GM23338 (cell line): Measurements from ENCODE around the gene SH2D3C. TPM values are rescaled to one million over a fixed set of nuclear protein-coding genes. Genes with fewer than 3 reads are reported as not detected.

ENCODE experiments used
- ATAC-seq: fragments of 200-7000 bp; cut with Tn5 transposase; 3 replicates; pipeline ENCODE4 v1.9.1; 2020
- DNase-seq: peaks from one replicate; pipeline ENCODE4 v3.0.0-alpha.2; 2015; ENCODE audit warnings: low spot score
- H2AFZ ChIP-seq: fragments of 200-600 bp; sonication (generic); 2 replicates; pipeline ENCODE4 v1.8.0; 2016; ENCODE audit warnings: antibody characterized with exemption, mild to moderate bottlenecking, moderate library complexity
- H3F3A ChIP-seq: fragments of 200-600 bp; sonication (generic); replicated peaks from 2 replicates; pipeline ENCODE4 v1.8.0; 2017; ENCODE audit warnings: antibody characterized with exemption, mixed run types, low read depth
- H3K27ac ChIP-seq: fragments of 200-600 bp; sonication (generic); 2 replicates; pipeline ENCODE4 v1.6.1; 2016; ENCODE audit warnings: low read depth
- H3K27me3 ChIP-seq: fragments of 200-600 bp; sonication (generic); 2 replicates; pipeline ENCODE4 v1.8.0; 2016; ENCODE audit warnings: mild to moderate bottlenecking, mixed run types, moderate library complexity; ENCODE audit not compliant: insufficient read depth
- H3K36me3 ChIP-seq: fragments of 200-600 bp; sonication (generic); 2 replicates; pipeline ENCODE4 v1.8.0; 2016; ENCODE audit warnings: mild to moderate bottlenecking; ENCODE audit not compliant: insufficient read depth
- H3K4me1 ChIP-seq: fragments of 200-600 bp; sonication (generic); 2 replicates; pipeline ENCODE4 v1.8.0; 2016; ENCODE audit warnings: mild to moderate bottlenecking, moderate library complexity; ENCODE audit not compliant: insufficient read depth
- H3K4me2 ChIP-seq: fragments of 200-600 bp; sonication (generic); 2 replicates; pipeline ENCODE4 v1.7.1; 2017; ENCODE audit warnings: mixed run types
- H3K4me3 ChIP-seq: fragments of 200-600 bp; sonication (generic); 2 replicates; pipeline ENCODE4 v1.6.1; 2016; ENCODE audit warnings: mixed run types
- H3K79me2 ChIP-seq: fragments of 200-600 bp; sonication (generic); replicated peaks from 2 replicates; pipeline ENCODE4 v1.8.0; 2017; ENCODE audit warnings: mild to moderate bottlenecking; ENCODE audit not compliant: insufficient read depth
- H3K9me2 ChIP-seq: fragments of 200-600 bp; sonication (generic); 2 replicates; pipeline ENCODE4 v1.8.0; 2017; ENCODE audit not compliant: insufficient read depth
- H4K20me1 ChIP-seq: fragments of 200-600 bp; sonication (generic); replicated peaks from 2 replicates; pipeline ENCODE4 v1.8.0; 2017; ENCODE audit warnings: mild to moderate bottlenecking; ENCODE audit not compliant: insufficient read depth
- H3K27ac Mint-ChIP-seq: 2 replicates; pipeline ENCODE4 v1.8.0; 2020; ENCODE audit warnings: inconsistent platforms, mild to moderate bottlenecking, moderate library complexity, mixed read lengths
- H3K27me3 Mint-ChIP-seq: 3 replicates; pipeline ENCODE4 v1.8.0; 2022; ENCODE audit warnings: low read depth, mild to moderate bottlenecking, moderate library complexity, mixed read lengths, inconsistent platforms; ENCODE audit not compliant: insufficient read depth, poor library complexity
- H3K36me3 Mint-ChIP-seq: 3 replicates; pipeline ENCODE4 v1.8.0; 2021; ENCODE audit warnings: low read depth, mild to moderate bottlenecking, inconsistent platforms, moderate library complexity, mixed read lengths
- H3K4me1 Mint-ChIP-seq: 3 replicates; pipeline ENCODE4 v1.8.0; 2020; ENCODE audit warnings: mild to moderate bottlenecking, inconsistent platforms, mixed read lengths
- H3K4me3 Mint-ChIP-seq: 3 replicates; pipeline ENCODE4 v1.8.0; 2021; ENCODE audit warnings: moderate library complexity, mild to moderate bottlenecking, inconsistent platforms, mixed read lengths
- H3K9me3 Mint-ChIP-seq: 3 replicates; pipeline ENCODE4 v1.8.0; 2020; ENCODE audit warnings: moderate library complexity, mild to moderate bottlenecking, inconsistent platforms, mixed read lengths
- CREB1 ChIP-seq: fragments of 250-450 bp; sonication (Bioruptor Pico); IDR thresholded peaks from 2 replicates; pipeline ENCODE4 v1.5.0; 2020; ENCODE audit warnings: low read depth, mild to moderate bottlenecking, moderate library complexity
- EZH2phosphoT487 ChIP-seq: fragments of 200-600 bp; sonication (generic); IDR thresholded peaks from one replicate; pipeline ENCODE4 v1.8.1; 2018; ENCODE audit warnings: antibody characterized with exemption; ENCODE audit not compliant: unreplicated experiment
- POLR2AphosphoS5 ChIP-seq: IDR thresholded peaks from 2 replicates; pipeline ENCODE4 v1.6.1; 2016; ENCODE audit warnings: antibody characterized with exemption, low read depth
- STAT1 ChIP-seq: IDR thresholded peaks from one replicate; pipeline ENCODE4 v1.6.1; 2016; ENCODE audit warnings: antibody characterized with exemption; ENCODE audit not compliant: unreplicated experiment
- ZNF114 ChIP-seq: fragments of 250-450 bp; sonication (Bioruptor Pico); IDR thresholded peaks from 2 replicates; pipeline ENCODE4 v1.5.0; 2020; ENCODE audit warnings: mild to moderate bottlenecking, moderate library complexity
- polyA plus RNA-seq: library from polyadenylated mRNA; unstranded; fragments of >200 nt; fragmentation: Nextera tagmentation; extraction: Ambion mirVana; gene quantifications from 2 replicates; pipeline ENCODE4 v1.2.1, GENCODE V29; 2016
- total RNA-seq: library from RNA; depleted of rRNA; stranded (reverse); fragments of >200 nt; shearing (Covaris generic); gene quantifications from 2 replicates; pipeline ENCODE4 v1.2.3, GENCODE V29; 2014
- TF ChIP-seq, protein P1 (sequence below): IDR thresholded peaks from one replicate; pipeline ENCODE4 v1.6.1; 2018; ENCODE audit warnings: antibody characterized with exemption; ENCODE audit not compliant: unreplicated experiment
- TF ChIP-seq, protein P2 (sequence below), 2 experiments: fragments of 200-600 bp in 1 of 2; sonication (generic) in 1 of 2; conservative IDR thresholded peaks; 2 replicates each; pipeline versions ENCODE4 v1.5.1 to v1.6.1; 2016 to 2017; ENCODE audit warnings: antibody characterized with exemption in 2 of 2, low read depth in 2 of 2, mild to moderate bottlenecking in 2 of 2, moderate library complexity in 1 of 2

The SH2D3C gene
- total and polyA plus RNA-seq, 2 experiments from 2014 or later, result 4.2 to 4.5 TPM

DNA sequence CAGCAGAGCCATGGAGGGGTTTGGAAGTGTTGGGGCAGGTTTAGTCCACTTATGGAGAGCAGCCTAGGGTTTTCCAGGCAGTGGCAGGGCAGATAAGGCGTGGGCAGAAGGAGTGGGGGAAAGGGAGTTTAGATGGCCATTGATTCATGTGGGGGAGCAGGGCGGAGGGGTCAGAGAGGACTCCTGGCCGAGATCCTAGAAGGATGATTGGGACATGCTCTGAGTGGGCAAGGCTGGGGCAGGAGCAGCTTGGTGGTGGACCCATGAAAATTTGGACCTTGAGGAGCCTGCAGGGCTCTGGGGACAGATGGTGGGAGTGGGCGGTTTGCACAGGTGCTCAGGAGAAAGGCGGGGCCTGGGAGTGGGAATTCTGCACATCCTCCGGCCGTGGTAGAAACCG, 25.3 kb downstream of the SH2D3C start:
- Histone ChIP-seq H3K4me1 (peaks cover 5% of the 10 kb centered on the region; the same call in 1 of the 2 replicates), H3K79me2 (no peaks in the 10 kb centered on the region), H3K9me2 (no peaks in the 10 kb centered on the region), H3K36me3 (no peaks in the 10 kb centered on the region), H3K27ac (no peak overlapping the region), H4K20me1 (peaks cover 21% of the 10 kb centered on the region), H2AFZ (no peak overlapping the region), H3K27me3 (peaks cover 14% of the 10 kb centered on the region), H3K4me2 (no peak overlapping the region), H3K4me3 (no peak overlapping the region), H3F3A (no peaks in the 10 kb centered on the region)
- ATAC-seq (no peak), DNase-seq (no peak)
- Mint-ChIP-seq H3K4me3 (no peak overlapping the region), H3K36me3 (no peaks in the 10 kb centered on the region; the same call in 2 of the 3 replicates), H3K27ac (no peak overlapping the region), H3K27me3 (peaks cover 14% of the 10 kb centered on the region), H3K9me3 (no peaks in the 10 kb centered on the region), H3K4me1 (no peaks in the 10 kb centered on the region; the same call in 2 of the 3 replicates)
- TF ChIP-seq CREB1 (CRISPR knock-in tag), result no peak

DNA sequence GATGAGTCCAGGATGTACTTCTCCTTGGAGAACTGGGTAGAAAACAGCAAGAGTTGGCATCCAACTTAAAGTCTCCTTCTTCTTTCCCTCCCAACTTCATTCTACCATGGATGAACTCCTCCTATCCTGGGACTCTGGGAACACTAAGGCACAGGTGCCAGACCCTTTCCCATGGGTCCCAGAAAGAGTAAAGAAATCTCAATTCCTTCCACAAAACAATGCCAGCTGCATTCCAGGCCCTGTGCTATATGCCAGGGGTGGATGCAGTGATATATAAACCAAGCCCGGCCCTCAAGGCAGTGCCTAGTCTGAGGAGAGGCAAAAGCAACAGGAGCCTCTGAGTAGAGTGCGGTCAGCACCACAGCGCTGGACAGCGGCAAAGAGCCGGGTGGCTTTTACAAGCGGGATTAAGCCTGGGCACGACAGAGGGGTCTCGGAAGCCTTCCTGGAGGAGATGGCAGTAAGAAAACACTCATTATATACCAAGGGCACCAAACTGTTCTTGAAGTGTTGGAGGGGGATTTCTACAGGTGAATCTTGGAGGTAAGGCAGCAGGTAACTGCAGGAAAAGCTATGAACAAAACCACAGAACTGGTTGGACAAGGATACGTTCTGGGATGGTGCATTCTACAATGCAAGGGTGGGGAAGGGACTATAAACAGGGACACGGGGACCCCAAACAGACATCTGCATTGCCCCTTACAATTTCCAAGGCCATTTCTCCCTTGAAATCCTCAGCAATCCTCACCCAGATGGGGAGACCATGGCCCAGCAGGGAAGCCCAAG, 27.0 kb downstream of the SH2D3C start:
- H3K79me2 ChIP-seq, result no peaks in the 10 kb centered on the region
- H3K4me2 ChIP-seq, result no peak overlapping the region
- H3K27ac ChIP-seq, result no peak overlapping the region
- H3K27me3 ChIP-seq, result peaks cover 11% of the 10 kb centered on the region
- Mint-ChIP-seq H3K36me3 (no peaks in the 10 kb centered on the region; the same call in 2 of the 3 replicates), H3K27me3 (peaks cover 16% of the 10 kb centered on the region), H3K4me3 (no peak overlapping the region), H3K9me3 (no peaks in the 10 kb centered on the region), H3K27ac (no peak overlapping the region), H3K4me1 (no peaks in the 10 kb centered on the region; the same call in 2 of the 3 replicates)
- DNase-seq (peak; percentile 72), ATAC-seq (peak; percentile 5; the same call in 2 of the 3 replicates)
- TF ChIP-seq, protein P1, sequence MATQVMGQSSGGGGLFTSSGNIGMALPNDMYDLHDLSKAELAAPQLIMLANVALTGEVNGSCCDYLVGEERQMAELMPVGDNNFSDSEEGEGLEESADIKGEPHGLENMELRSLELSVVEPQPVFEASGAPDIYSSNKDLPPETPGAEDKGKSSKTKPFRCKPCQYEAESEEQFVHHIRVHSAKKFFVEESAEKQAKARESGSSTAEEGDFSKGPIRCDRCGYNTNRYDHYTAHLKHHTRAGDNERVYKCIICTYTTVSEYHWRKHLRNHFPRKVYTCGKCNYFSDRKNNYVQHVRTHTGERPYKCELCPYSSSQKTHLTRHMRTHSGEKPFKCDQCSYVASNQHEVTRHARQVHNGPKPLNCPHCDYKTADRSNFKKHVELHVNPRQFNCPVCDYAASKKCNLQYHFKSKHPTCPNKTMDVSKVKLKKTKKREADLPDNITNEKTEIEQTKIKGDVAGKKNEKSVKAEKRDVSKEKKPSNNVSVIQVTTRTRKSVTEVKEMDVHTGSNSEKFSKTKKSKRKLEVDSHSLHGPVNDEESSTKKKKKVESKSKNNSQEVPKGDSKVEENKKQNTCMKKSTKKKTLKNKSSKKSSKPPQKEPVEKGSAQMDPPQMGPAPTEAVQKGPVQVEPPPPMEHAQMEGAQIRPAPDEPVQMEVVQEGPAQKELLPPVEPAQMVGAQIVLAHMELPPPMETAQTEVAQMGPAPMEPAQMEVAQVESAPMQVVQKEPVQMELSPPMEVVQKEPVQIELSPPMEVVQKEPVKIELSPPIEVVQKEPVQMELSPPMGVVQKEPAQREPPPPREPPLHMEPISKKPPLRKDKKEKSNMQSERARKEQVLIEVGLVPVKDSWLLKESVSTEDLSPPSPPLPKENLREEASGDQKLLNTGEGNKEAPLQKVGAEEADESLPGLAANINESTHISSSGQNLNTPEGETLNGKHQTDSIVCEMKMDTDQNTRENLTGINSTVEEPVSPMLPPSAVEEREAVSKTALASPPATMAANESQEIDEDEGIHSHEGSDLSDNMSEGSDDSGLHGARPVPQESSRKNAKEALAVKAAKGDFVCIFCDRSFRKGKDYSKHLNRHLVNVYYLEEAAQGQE, result peak; percentile 93
- TF ChIP-seq EZH2phosphoT487, result no peak
- no peaks in the 10 kb centered on the region for H3K9me2 ChIP-seq
- H3K4me3 ChIP-seq, result no peak overlapping the region
- peaks cover 21% of the 10 kb centered on the region for H4K20me1 ChIP-seq
- peaks cover 5% of the 10 kb centered on the region; the same call in 1 of the 2 replicates for H3K4me1 ChIP-seq
- no peak overlapping the region for H2AFZ ChIP-seq
- no peaks in the 10 kb centered on the region for H3F3A ChIP-seq
- no peaks in the 10 kb centered on the region for H3K36me3 ChIP-seq

DNA sequence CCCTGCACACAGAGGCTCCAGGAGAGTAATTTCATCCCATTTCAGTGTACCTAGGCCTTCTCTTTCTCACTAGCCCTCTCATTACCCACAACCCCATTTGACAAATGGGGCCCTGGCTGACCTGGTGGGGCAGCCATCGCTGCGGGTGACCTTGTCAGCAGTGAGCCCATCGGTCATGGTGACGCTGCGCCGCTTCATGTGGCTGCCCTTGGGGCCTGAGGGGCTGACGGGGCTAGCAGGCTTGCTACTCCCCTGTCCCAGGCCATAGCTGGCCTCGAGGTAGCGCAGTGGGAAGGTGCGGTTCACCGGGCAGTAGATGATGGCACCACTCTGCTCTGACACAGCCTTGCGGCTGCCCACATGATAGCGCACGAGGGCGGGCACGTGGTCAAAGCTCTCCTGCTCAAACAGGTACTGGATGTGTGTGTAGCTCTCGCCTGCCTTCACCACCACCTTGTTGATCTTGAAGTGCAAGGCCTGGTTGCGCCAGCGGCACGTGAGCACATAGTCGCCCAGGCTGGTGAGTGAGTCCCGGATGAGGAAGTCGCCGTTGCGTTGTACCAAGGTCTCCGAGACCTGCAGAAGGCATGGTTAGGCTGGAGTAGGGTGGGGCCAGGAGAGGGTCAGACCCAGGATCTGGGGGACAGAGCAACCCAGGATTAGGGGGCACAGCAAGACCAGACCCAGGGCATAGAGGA, 29.2 kb downstream of the SH2D3C start:
- H3K9me2 ChIP-seq, result no peaks in the 10 kb centered on the region
- H3K4me1 ChIP-seq, result no peaks in the 10 kb centered on the region
- no peak for ATAC-seq
- no peak overlapping the region for H3K27ac ChIP-seq
- Mint-ChIP-seq H3K36me3 (no peaks in the 10 kb centered on the region; the same call in 2 of the 3 replicates), H3K4me1 (no peaks in the 10 kb centered on the region; the same call in 2 of the 3 replicates), H3K27me3 (peaks cover 16% of the 10 kb centered on the region), H3K9me3 (no peaks in the 10 kb centered on the region), H3K4me3 (no peak overlapping the region), H3K27ac (no peak overlapping the region)
- peaks cover 21% of the 10 kb centered on the region for H4K20me1 ChIP-seq
- H3K27me3 ChIP-seq, result no peaks in the 10 kb centered on the region
- no peak for DNase-seq
- H3K4me3 ChIP-seq, result no peak overlapping the region
- H3K36me3 ChIP-seq, result no peaks in the 10 kb centered on the region
- H2AFZ ChIP-seq, result no peak overlapping the region
- no peak overlapping the region for H3K4me2 ChIP-seq
- H3K79me2 ChIP-seq, result no peaks in the 10 kb centered on the region
- H3F3A ChIP-seq, result 0 out of 2 replicates have a peak, but pooled peaks cover 3% of the 10 kb centered on the region
- TF ChIP-seq STAT1, result no peak
- no peak for TF ChIP-seq CREB1 (CRISPR knock-in tag)
- TF ChIP-seq ZNF114 (CRISPR knock-in tag), result no peak
- TF ChIP-seq, protein P1, result no peak
- TF ChIP-seq POLR2AphosphoS5, result no peak
- TF ChIP-seq, protein P2, sequence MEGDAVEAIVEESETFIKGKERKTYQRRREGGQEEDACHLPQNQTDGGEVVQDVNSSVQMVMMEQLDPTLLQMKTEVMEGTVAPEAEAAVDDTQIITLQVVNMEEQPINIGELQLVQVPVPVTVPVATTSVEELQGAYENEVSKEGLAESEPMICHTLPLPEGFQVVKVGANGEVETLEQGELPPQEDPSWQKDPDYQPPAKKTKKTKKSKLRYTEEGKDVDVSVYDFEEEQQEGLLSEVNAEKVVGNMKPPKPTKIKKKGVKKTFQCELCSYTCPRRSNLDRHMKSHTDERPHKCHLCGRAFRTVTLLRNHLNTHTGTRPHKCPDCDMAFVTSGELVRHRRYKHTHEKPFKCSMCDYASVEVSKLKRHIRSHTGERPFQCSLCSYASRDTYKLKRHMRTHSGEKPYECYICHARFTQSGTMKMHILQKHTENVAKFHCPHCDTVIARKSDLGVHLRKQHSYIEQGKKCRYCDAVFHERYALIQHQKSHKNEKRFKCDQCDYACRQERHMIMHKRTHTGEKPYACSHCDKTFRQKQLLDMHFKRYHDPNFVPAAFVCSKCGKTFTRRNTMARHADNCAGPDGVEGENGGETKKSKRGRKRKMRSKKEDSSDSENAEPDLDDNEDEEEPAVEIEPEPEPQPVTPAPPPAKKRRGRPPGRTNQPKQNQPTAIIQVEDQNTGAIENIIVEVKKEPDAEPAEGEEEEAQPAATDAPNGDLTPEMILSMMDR (conservative IDR thresholded peaks at IDR 0.05; ENCODE audit: low read depth in 2 of 2), result no peak
